Activated CD8-positive, alpha-beta memory T cell treated with anti-CD3 and anti-CD28 coated beads for 24 hours (primary cell): ENCODE measurements around the gene ARMCX2.
"Not testable (repeated sequence)": the region's sequence is repeated elsewhere in the genome, so short reads cannot be mapped to it uniquely, and the experiment has no call there.

Source experiments
- DNase-seq: peaks from one replicate; pipeline ENCODE4 v3.0.0-alpha.2; 2020

ARMCX2 gene

GRCh38 chrX:101659601-101660063, at the start of gene ARMCX2:
Gene ARMCX2, minus strand, starts transcription at chrX:101659850. Its CDS starts 2,262 bp downstream, at chrX:101657588.
- DNase-seq = no peak

GRCh38 chrX:101709384-101709783, 49.7 kb upstream of the ARMCX2 start:
- no peak for DNase-seq

GRCh38 chrX:101708163-101708562, 48.5 kb upstream of the ARMCX2 start:
- DNase-seq = no peak

GRCh38 chrX:101693476-101693875, 33.8 kb upstream of the ARMCX2 start:
- no peak for DNase-seq

- DNase-seq = no peak
These were observed 32.2 kb upstream of the ARMCX2 start for GRCh38 chrX:101691835-101692234.

GRCh38 chrX:101686574-101686973, 26.9 kb upstream of the ARMCX2 start:
- no peak for DNase-seq

GRCh38 chrX:101685923-101686322, 26.3 kb upstream of the ARMCX2 start:
- no peak for DNase-seq

- no peak for DNase-seq
These were observed 23.1 kb upstream of the ARMCX2 start for GRCh38 chrX:101682723-101683122.

- no peak for DNase-seq
These were observed 17.4 kb upstream of the ARMCX2 start for GRCh38 chrX:101677028-101677427.

GRCh38 chrX:101676571-101676970, 16.9 kb upstream of the ARMCX2 start:
- no peak for DNase-seq

- DNase-seq = no peak
These were observed 8.5 kb upstream of the ARMCX2 start for GRCh38 chrX:101668143-101668542.

GRCh38 chrX:101658661-101659491, 774 bp downstream of the ARMCX2 start:
- DNase-seq = peak; percentile 79

- no peak for DNase-seq
These were observed 2.2 kb downstream of the ARMCX2 start for GRCh38 chrX:101657495-101657894.

- no peak for DNase-seq
These were observed 2.8 kb downstream of the ARMCX2 start for GRCh38 chrX:101656817-101657216.

- no peak for DNase-seq
These were observed 4.1 kb downstream of the ARMCX2 start for GRCh38 chrX:101655534-101655933.

GRCh38 chrX:101647716-101648115, 11.9 kb downstream of the ARMCX2 start:
- not testable (repeated sequence) for DNase-seq

- DNase-seq = no peak
These were observed 17.6 kb downstream of the ARMCX2 start for GRCh38 chrX:101642093-101642492.

- DNase-seq = no peak
These were observed 20.1 kb downstream of the ARMCX2 start for GRCh38 chrX:101639583-101639982.

GRCh38 chrX:101619364-101619763, 40.3 kb downstream of the ARMCX2 start:
- no peak for DNase-seq

- DNase-seq = peak; percentile 81
These were observed 42.1 kb downstream of the ARMCX2 start, which contains the start of gene ARMCX6 for GRCh38 chrX:101617211-101618191. Gene ARMCX6, minus strand, starts transcription at chrX:101618000. Its CDS starts 1,380 bp downstream, at chrX:101616620.

- no peak for DNase-seq
These were observed 53.9 kb downstream of the ARMCX2 start for GRCh38 chrX:101605728-101606127.
